Glutamatergic neuron (in vitro differentiated cells): ENCODE results near the gene TPST1. TPM values are rescaled to one million over a fixed set of nuclear protein-coding genes. Genes with fewer than 3 reads are reported as not detected.
"Not testable (repeated sequence)": the region's sequence is repeated elsewhere in the genome, so short reads cannot be mapped to it uniquely, and the experiment has no call there.

ENCODE experiments used
- DNase-seq: peaks from one replicate; pipeline ENCODE4 v3.0.0; 2022
- H3K27ac Mint-ChIP-seq: one replicate; pipeline ENCODE4 v1.8.0; 2020; ENCODE audit warnings: mild to moderate bottlenecking, mixed read lengths, inconsistent platforms; ENCODE audit not compliant: unreplicated experiment
- H3K27me3 Mint-ChIP-seq: one replicate; pipeline ENCODE4 v1.8.0; 2020; ENCODE audit warnings: mild to moderate bottlenecking, moderate library complexity, mixed read lengths, inconsistent platforms; ENCODE audit not compliant: unreplicated experiment
- H3K36me3 Mint-ChIP-seq: one replicate; pipeline ENCODE4 v1.8.0; 2020; ENCODE audit warnings: mild to moderate bottlenecking, mixed read lengths, inconsistent platforms; ENCODE audit not compliant: unreplicated experiment
- H3K4me1 Mint-ChIP-seq: one replicate; pipeline ENCODE4 v1.8.0; 2020; ENCODE audit warnings: mild to moderate bottlenecking, low read depth, mixed read lengths, inconsistent platforms; ENCODE audit not compliant: unreplicated experiment
- H3K4me3 Mint-ChIP-seq: one replicate; pipeline ENCODE4 v1.8.0; 2020; ENCODE audit warnings: mild to moderate bottlenecking, mixed read lengths, inconsistent platforms; ENCODE audit not compliant: unreplicated experiment
- H3K9me3 Mint-ChIP-seq: one replicate; pipeline ENCODE4 v1.8.0; 2020; ENCODE audit warnings: mild to moderate bottlenecking, moderate library complexity, mixed read lengths, inconsistent platforms; ENCODE audit not compliant: unreplicated experiment
- total RNA-seq: library from RNA; stranded (reverse); fragmentation: NEBNext Ultra II Directional; extraction: Animal tissue kit (Norgen Biotek cat#: 25700); gene quantifications from one replicate; pipeline ENCODE4 v1.2.1, GENCODE V29; 2021; ENCODE audit not compliant: unreplicated experiment
- TF ChIP-seq, protein P1 (sequence below): fragments of 200-600 bp; sonication (generic); IDR thresholded peaks from one replicate; pipeline ENCODE4 v1.5.0; 2021; ENCODE audit not compliant: partially characterized antibody, unreplicated experiment

TPST1 gene
- total RNA-seq, 1 donor from 2014 or later: 41.4 TPM

DNA sequence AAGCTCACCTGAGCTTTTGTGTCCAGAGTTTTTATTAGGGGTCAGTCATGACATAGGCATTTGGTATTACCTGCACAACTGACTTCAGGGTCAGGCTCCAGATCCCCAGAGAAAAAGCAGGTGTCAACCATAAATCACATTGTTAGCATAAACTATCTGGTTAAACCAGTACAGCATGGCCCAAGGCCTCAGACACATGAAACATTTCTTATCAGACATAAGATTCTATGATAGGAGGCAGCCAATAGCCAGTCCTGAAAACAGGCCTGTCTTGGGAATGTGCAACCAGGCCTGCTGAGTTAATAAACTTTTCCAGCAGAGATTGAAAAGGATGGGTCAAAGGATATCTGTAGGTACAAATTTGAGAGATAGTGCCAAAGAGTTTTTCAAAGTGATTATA, 116.1 kb downstream of the TPST1 start:
- Mint-ChIP-seq H3K9me3 (peaks cover 2% of the 10 kb centered on the region), H3K4me3 (no peak overlapping the region), H3K27me3 (peaks cover 2% of the 10 kb centered on the region), H3K27ac (no peak overlapping the region), H3K36me3 (peaks cover 7% of the 10 kb centered on the region), H3K4me1 (no peaks in the 10 kb centered on the region)
- no peak for DNase-seq
- TF ChIP-seq, protein P1, sequence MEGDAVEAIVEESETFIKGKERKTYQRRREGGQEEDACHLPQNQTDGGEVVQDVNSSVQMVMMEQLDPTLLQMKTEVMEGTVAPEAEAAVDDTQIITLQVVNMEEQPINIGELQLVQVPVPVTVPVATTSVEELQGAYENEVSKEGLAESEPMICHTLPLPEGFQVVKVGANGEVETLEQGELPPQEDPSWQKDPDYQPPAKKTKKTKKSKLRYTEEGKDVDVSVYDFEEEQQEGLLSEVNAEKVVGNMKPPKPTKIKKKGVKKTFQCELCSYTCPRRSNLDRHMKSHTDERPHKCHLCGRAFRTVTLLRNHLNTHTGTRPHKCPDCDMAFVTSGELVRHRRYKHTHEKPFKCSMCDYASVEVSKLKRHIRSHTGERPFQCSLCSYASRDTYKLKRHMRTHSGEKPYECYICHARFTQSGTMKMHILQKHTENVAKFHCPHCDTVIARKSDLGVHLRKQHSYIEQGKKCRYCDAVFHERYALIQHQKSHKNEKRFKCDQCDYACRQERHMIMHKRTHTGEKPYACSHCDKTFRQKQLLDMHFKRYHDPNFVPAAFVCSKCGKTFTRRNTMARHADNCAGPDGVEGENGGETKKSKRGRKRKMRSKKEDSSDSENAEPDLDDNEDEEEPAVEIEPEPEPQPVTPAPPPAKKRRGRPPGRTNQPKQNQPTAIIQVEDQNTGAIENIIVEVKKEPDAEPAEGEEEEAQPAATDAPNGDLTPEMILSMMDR: no peak

DNA sequence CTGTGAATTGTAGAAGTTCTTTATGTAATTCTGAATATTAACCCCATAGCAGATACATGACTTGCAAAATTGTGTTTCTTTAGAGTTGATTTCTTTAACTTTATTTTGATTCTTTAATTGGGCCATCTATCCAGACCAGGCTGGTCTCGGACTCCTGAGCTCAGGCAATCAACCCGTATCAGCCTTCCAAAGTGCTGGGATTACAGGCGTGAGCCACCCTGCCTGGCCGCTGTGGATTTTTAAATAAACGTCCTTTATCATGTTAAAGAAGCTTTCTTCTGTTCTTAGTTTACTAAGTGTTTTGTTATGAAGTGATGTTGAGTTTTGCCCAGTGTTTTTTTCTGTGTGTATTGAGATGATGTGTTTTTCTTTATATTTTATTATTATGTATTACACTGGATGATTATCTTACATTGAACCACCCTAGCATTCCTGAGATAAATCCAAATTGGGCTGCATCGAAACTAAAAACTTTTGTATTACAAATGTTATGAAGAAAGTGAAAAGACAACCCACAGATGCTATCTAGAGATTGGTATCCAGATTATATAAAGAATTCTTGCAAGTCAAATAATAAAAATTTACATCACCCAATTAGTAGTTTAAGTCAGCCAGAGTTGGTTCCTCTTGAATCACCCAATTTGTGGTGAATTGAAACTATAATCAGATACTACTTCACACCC, 118.1 kb downstream of the TPST1 start:
- Mint-ChIP-seq H3K27ac (no peak overlapping the region), H3K36me3 (peaks cover 7% of the 10 kb centered on the region), H3K4me3 (no peak overlapping the region), H3K9me3 (peaks cover 2% of the 10 kb centered on the region), H3K27me3 (peaks cover 3% of the 10 kb centered on the region), H3K4me1 (peaks cover 6% of the 10 kb centered on the region)
- TF ChIP-seq, protein P1: no peak
- no peak for DNase-seq

DNA sequence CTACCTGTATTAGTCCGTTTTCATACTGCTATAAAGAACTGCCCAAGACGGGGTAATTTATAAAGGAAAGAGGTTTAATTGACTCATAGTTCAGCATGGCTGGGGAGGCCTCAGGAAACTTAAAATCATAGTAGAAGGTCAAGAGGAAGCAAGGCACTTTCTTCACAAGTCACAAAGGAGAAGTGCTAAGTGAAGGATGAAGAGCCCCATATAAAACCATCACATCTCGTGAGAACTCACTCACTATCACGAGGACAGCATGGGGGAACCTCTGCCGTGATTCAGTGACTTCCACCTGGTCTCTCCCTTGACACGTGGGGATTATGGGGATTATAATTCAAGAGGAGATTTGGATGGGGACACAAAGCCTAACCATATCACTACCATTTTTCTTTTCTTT, 119.9 kb downstream of the TPST1 start:
- H3K9me3 Mint-ChIP-seq, H3K27me3 Mint-ChIP-seq, H3K4me1 Mint-ChIP-seq, H3K4me3 Mint-ChIP-seq, H3K36me3 Mint-ChIP-seq, DNase-seq, H3K27ac Mint-ChIP-seq: not testable (repeated sequence)

DNA sequence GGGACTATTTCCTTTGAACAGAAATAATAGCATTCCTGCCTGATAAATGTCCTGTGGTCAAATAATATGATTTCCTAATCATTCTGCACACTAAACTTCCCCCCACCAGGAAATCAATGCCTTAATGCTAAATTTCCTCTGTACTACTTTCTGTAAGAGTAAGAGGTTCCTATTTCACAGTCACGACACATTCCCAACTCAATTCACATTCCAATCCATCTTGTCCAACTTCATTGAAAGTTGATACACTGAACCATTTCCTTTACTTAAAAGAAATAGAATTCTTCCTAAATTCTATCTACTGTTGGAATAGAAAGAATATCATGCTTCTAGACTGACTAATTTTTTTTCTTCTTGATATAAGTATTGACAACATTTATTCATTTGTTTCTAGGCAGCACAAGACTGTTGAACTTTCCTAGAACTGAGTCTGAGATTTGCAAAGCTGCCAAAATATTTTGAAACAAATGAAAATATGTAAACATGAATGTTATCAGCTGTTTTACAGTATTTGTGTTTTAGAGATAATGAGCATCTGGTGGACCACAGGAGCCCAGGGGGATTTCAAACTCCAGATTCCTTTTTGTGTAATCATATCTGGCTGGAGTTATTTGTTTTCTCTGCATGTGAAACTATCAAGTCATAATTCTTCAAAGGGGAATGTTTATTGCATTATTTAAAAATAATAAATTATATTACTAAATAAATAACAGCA, 121.5 kb downstream of the TPST1 start:
- H3K27me3 Mint-ChIP-seq: peaks cover 3% of the 10 kb centered on the region
- peaks cover 9% of the 10 kb centered on the region for H3K4me1 Mint-ChIP-seq
- peaks cover 6% of the 10 kb centered on the region for H3K36me3 Mint-ChIP-seq
- H3K9me3 Mint-ChIP-seq: peaks cover 2% of the 10 kb centered on the region
- no peak for DNase-seq
- TF ChIP-seq, protein P1: no peak
- no peak overlapping the region for H3K27ac Mint-ChIP-seq
- no peak overlapping the region for H3K4me3 Mint-ChIP-seq

DNA sequence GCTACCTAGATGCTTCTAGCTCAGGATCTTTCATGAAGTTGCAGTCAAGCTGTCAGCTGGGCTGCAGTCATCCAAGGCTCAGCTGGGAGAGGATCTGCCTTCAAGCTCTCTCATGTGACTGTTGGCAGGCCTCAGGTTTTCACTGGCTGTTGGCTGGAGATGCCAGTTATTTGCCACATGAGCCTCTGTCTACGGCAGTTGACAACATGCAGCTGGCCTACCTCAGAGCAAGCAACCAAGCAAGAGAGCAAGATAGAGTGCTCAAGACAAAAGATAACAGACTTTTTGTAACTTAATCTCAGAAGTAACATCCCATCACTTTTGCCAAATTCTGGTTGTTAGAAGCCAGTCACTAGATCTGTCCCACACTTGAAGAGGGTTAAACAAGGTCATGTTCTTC, 125.8 kb downstream of the TPST1 start:
- no peak overlapping the region for H3K27ac Mint-ChIP-seq
- no peak overlapping the region for H3K4me3 Mint-ChIP-seq
- peaks cover 1% of the 10 kb centered on the region for H3K27me3 Mint-ChIP-seq
- TF ChIP-seq, protein P1: no peak
- H3K36me3 Mint-ChIP-seq: peaks cover 7% of the 10 kb centered on the region
- no peak for DNase-seq
- peaks cover 13% of the 10 kb centered on the region for H3K4me1 Mint-ChIP-seq
- H3K9me3 Mint-ChIP-seq: peaks cover 2% of the 10 kb centered on the region
